ENCODE data around the gene MUC6.

MUC6 gene

GRCh38 chr11:1029051-1029450, 7.5 kb downstream of the MUC6 start:
- no peaks in the 10 kb centered on the region for H3K36me3 ChIP-seq (ENCODE audit: control insufficient read depth in 2 of 2, insufficient read depth in 2 of 2, low read length in 2 of 2)
- H3K4me1 ChIP-seq (ENCODE audit: control insufficient read depth in 2 of 2, insufficient read depth in 2 of 2, low read length in 2 of 2) = no peaks in the 10 kb centered on the region
- H3K9me3 ChIP-seq (ENCODE audit: control insufficient read depth in 2 of 2, low read length in 2 of 2) = no peaks in the 10 kb centered on the region
- no peak overlapping the region for H3K4me3 ChIP-seq (ENCODE audit: low read length in 2 of 2)
- H3K27ac ChIP-seq (ENCODE audit: low read depth in 2 of 2, low read length in 2 of 2) = no peak overlapping the region
- no peaks in the 10 kb centered on the region for H3K27me3 ChIP-seq (ENCODE audit: control insufficient read depth in 2 of 2, insufficient read depth in 2 of 2, low read length in 2 of 2)
- H3K9ac ChIP-seq (ENCODE audit: low read depth in 1 of 2, low read length in 2 of 2) = no peak overlapping the region

- Histone ChIP-seq H3K36me3 (ENCODE audit: control insufficient read depth in 2 of 2, insufficient read depth in 2 of 2, low read length in 2 of 2) (no peaks in the 10 kb centered on the region), H3K27me3 (ENCODE audit: control insufficient read depth in 2 of 2, insufficient read depth in 2 of 2, low read length in 2 of 2) (no peaks in the 10 kb centered on the region), H3K27ac (ENCODE audit: low read depth in 2 of 2, low read length in 2 of 2) (no peak overlapping the region), H3K4me3 (ENCODE audit: low read length in 2 of 2) (no peak overlapping the region), H3K9ac (ENCODE audit: low read depth in 1 of 2, low read length in 2 of 2) (no peak overlapping the region), H3K4me1 (ENCODE audit: control insufficient read depth in 2 of 2, insufficient read depth in 2 of 2, low read length in 2 of 2) (no peaks in the 10 kb centered on the region), H3K9me3 (ENCODE audit: control insufficient read depth in 2 of 2, low read length in 2 of 2) (no peaks in the 10 kb centered on the region)
Measured at GRCh38 chr11:1028616-1029015, 7.9 kb downstream of the MUC6 start.

- Histone ChIP-seq H3K4me3 (ENCODE audit: low read length in 2 of 2) (no peak overlapping the region), H3K9ac (ENCODE audit: low read depth in 1 of 2, low read length in 2 of 2) (no peak overlapping the region), H3K27me3 (ENCODE audit: control insufficient read depth in 2 of 2, insufficient read depth in 2 of 2, low read length in 2 of 2) (no peaks in the 10 kb centered on the region), H3K27ac (ENCODE audit: low read depth in 2 of 2, low read length in 2 of 2) (no peak overlapping the region), H3K36me3 (ENCODE audit: control insufficient read depth in 2 of 2, insufficient read depth in 2 of 2, low read length in 2 of 2) (no peaks in the 10 kb centered on the region), H3K4me1 (ENCODE audit: control insufficient read depth in 2 of 2, insufficient read depth in 2 of 2, low read length in 2 of 2) (no peaks in the 10 kb centered on the region), H3K9me3 (ENCODE audit: control insufficient read depth in 2 of 2, low read length in 2 of 2) (no peaks in the 10 kb centered on the region)
Measured at GRCh38 chr11:1028291-1028540, 8.3 kb downstream of the MUC6 start.

- H3K36me3 ChIP-seq (ENCODE audit: control insufficient read depth in 2 of 2, insufficient read depth in 2 of 2, low read length in 2 of 2) = no peaks in the 10 kb centered on the region
- no peaks in the 10 kb centered on the region for H3K27me3 ChIP-seq (ENCODE audit: control insufficient read depth in 2 of 2, insufficient read depth in 2 of 2, low read length in 2 of 2)
- H3K4me3 ChIP-seq (ENCODE audit: low read length in 2 of 2) = no peak overlapping the region
- no peaks in the 10 kb centered on the region for H3K9me3 ChIP-seq (ENCODE audit: control insufficient read depth in 2 of 2, low read length in 2 of 2)
- no peak overlapping the region for H3K27ac ChIP-seq (ENCODE audit: low read depth in 2 of 2, low read length in 2 of 2)
- no peaks in the 10 kb centered on the region for H3K4me1 ChIP-seq (ENCODE audit: control insufficient read depth in 2 of 2, insufficient read depth in 2 of 2, low read length in 2 of 2)
- H3K9ac ChIP-seq (ENCODE audit: low read depth in 1 of 2, low read length in 2 of 2) = no peak overlapping the region
Measured at GRCh38 chr11:1027483-1028290, 8.8 kb downstream of the MUC6 start.

GRCh38 chr11:1026641-1027482, 9.7 kb downstream of the MUC6 start:
- Histone ChIP-seq H3K4me1 (ENCODE audit: control insufficient read depth in 2 of 2, insufficient read depth in 2 of 2, low read length in 2 of 2) (no peaks in the 10 kb centered on the region), H3K27me3 (ENCODE audit: control insufficient read depth in 2 of 2, insufficient read depth in 2 of 2, low read length in 2 of 2) (no peaks in the 10 kb centered on the region), H3K9ac (ENCODE audit: low read depth in 1 of 2, low read length in 2 of 2) (no peak overlapping the region), H3K36me3 (ENCODE audit: control insufficient read depth in 2 of 2, insufficient read depth in 2 of 2, low read length in 2 of 2) (no peaks in the 10 kb centered on the region), H3K27ac (ENCODE audit: low read depth in 2 of 2, low read length in 2 of 2) (no peak overlapping the region), H3K4me3 (ENCODE audit: low read length in 2 of 2) (no peak overlapping the region), H3K9me3 (ENCODE audit: control insufficient read depth in 2 of 2, low read length in 2 of 2) (no peaks in the 10 kb centered on the region)

- H3K9me3 ChIP-seq (ENCODE audit: control insufficient read depth in 2 of 2, low read length in 2 of 2) = no peaks in the 10 kb centered on the region
- no peaks in the 10 kb centered on the region for H3K4me1 ChIP-seq (ENCODE audit: control insufficient read depth in 2 of 2, insufficient read depth in 2 of 2, low read length in 2 of 2)
- H3K27ac ChIP-seq (ENCODE audit: low read depth in 2 of 2, low read length in 2 of 2) = no peak overlapping the region
- H3K27me3 ChIP-seq (ENCODE audit: control insufficient read depth in 2 of 2, insufficient read depth in 2 of 2, low read length in 2 of 2) = no peaks in the 10 kb centered on the region
- H3K4me3 ChIP-seq (ENCODE audit: low read length in 2 of 2) = no peak overlapping the region
- H3K9ac ChIP-seq (ENCODE audit: low read depth in 1 of 2, low read length in 2 of 2) = no peak overlapping the region
- H3K36me3 ChIP-seq (ENCODE audit: control insufficient read depth in 2 of 2, insufficient read depth in 2 of 2, low read length in 2 of 2) = no peaks in the 10 kb centered on the region
Measured at GRCh38 chr11:1026163-1026450, 10.4 kb downstream of the MUC6 start.

- Histone ChIP-seq H3K9me3 (ENCODE audit: control insufficient read depth in 2 of 2, low read length in 2 of 2) (no peaks in the 10 kb centered on the region), H3K27ac (ENCODE audit: low read depth in 2 of 2, low read length in 2 of 2) (no peak overlapping the region), H3K36me3 (ENCODE audit: control insufficient read depth in 2 of 2, insufficient read depth in 2 of 2, low read length in 2 of 2) (no peaks in the 10 kb centered on the region), H3K27me3 (ENCODE audit: control insufficient read depth in 2 of 2, insufficient read depth in 2 of 2, low read length in 2 of 2) (no peaks in the 10 kb centered on the region), H3K4me3 (ENCODE audit: low read length in 2 of 2) (no peak overlapping the region), H3K9ac (ENCODE audit: low read depth in 1 of 2, low read length in 2 of 2) (no peak overlapping the region), H3K4me1 (ENCODE audit: control insufficient read depth in 2 of 2, insufficient read depth in 2 of 2, low read length in 2 of 2) (no peaks in the 10 kb centered on the region)
Measured at GRCh38 chr11:1025410-1026162, 10.9 kb downstream of the MUC6 start.

GRCh38 chr11:1024597-1025409, 11.7 kb downstream of the MUC6 start:
- Histone ChIP-seq H3K27me3 (ENCODE audit: control insufficient read depth in 2 of 2, insufficient read depth in 2 of 2, low read length in 2 of 2) (no peaks in the 10 kb centered on the region), H3K36me3 (ENCODE audit: control insufficient read depth in 2 of 2, insufficient read depth in 2 of 2, low read length in 2 of 2) (no peaks in the 10 kb centered on the region), H3K9me3 (ENCODE audit: control insufficient read depth in 2 of 2, low read length in 2 of 2) (no peaks in the 10 kb centered on the region), H3K27ac (ENCODE audit: low read depth in 2 of 2, low read length in 2 of 2) (no peak overlapping the region), H3K9ac (ENCODE audit: low read depth in 1 of 2, low read length in 2 of 2) (no peak overlapping the region), H3K4me1 (ENCODE audit: control insufficient read depth in 2 of 2, insufficient read depth in 2 of 2, low read length in 2 of 2) (no peaks in the 10 kb centered on the region), H3K4me3 (ENCODE audit: low read length in 2 of 2) (no peak overlapping the region)

GRCh38 chr11:1023811-1024596, 12.5 kb downstream of the MUC6 start:
- Histone ChIP-seq H3K36me3 (ENCODE audit: control insufficient read depth in 2 of 2, insufficient read depth in 2 of 2, low read length in 2 of 2) (no peaks in the 10 kb centered on the region), H3K9me3 (ENCODE audit: control insufficient read depth in 2 of 2, low read length in 2 of 2) (no peaks in the 10 kb centered on the region), H3K27me3 (ENCODE audit: control insufficient read depth in 2 of 2, insufficient read depth in 2 of 2, low read length in 2 of 2) (no peaks in the 10 kb centered on the region), H3K9ac (ENCODE audit: low read depth in 1 of 2, low read length in 2 of 2) (no peak overlapping the region), H3K27ac (ENCODE audit: low read depth in 2 of 2, low read length in 2 of 2) (no peak overlapping the region), H3K4me1 (ENCODE audit: control insufficient read depth in 2 of 2, insufficient read depth in 2 of 2, low read length in 2 of 2) (no peaks in the 10 kb centered on the region), H3K4me3 (ENCODE audit: low read length in 2 of 2) (no peak overlapping the region)

Data from mucosa of rectum (tissue), 2 donors.